Stimulated activated CD4-positive, alpha-beta T cell treated with anti-CD3 and anti-CD28 coated beads, Interleukin-1b, Interleukin-23, amount 100 ng/mL, for 24 hours (primary cell): ENCODE measurements around the gene EPN1.

Experiments used
- DNase-seq, 4 experiments: peaks; one replicate each; pipeline ENCODE4 v3.0.0-alpha.2; 2020; ENCODE audit warnings: low read depth in 4 of 4, low spot score in 1 of 4

Gene EPN1

GRCh38 chr19:55660404-55660803 is 14.6 kb upstream of the EPN1 start:
- no peak for DNase-seq

GRCh38 chr19:55660991-55661390 is 14.0 kb upstream of the EPN1 start:
- no peak for DNase-seq

GRCh38 chr19:55661826-55662225 is 13.2 kb upstream of the EPN1 start:
- DNase-seq = no peak

- no peak for DNase-seq
These were observed 11.0 kb upstream of the EPN1 start for GRCh38 chr19:55663846-55664536.

GRCh38 chr19:55666343-55667005 is 8.6 kb upstream of the EPN1 start:
- no peak for DNase-seq

- no peak for DNase-seq
These were observed 8.0 kb upstream of the EPN1 start for GRCh38 chr19:55667006-55667381.

GRCh38 chr19:55667511-55667910 is 7.5 kb upstream of the EPN1 start:
- no peak for DNase-seq

GRCh38 chr19:55667958-55668357 is 7.1 kb upstream of the EPN1 start:
- DNase-seq = no peak

- no peak for DNase-seq
These were observed 6.2 kb upstream of the EPN1 start for GRCh38 chr19:55668603-55669348.

GRCh38 chr19:55669418-55670279 is 5.4 kb upstream of the EPN1 start:
- no peak for DNase-seq

- no peak for DNase-seq
These were observed 4.6 kb upstream of the EPN1 start for GRCh38 chr19:55670280-55671053.

- no peak for DNase-seq
These were observed 4.0 kb upstream of the EPN1 start for GRCh38 chr19:55671054-55671378.

GRCh38 chr19:55672418-55672817 is 2.6 kb upstream of the EPN1 start:
- DNase-seq = no peak

- DNase-seq = no peak
These were observed 1.6 kb upstream of the EPN1 start for GRCh38 chr19:55673465-55673864.

- no peak for DNase-seq
These were observed 1.1 kb upstream of the EPN1 start for GRCh38 chr19:55673889-55674288.

- DNase-seq = no peak
These were observed 576 bp upstream of the EPN1 start for GRCh38 chr19:55674459-55674840.

- no peak for DNase-seq
These were observed 782 bp downstream of the EPN1 start for GRCh38 chr19:55675661-55676354.

- DNase-seq = no peak
These were observed 1.4 kb downstream of the EPN1 start for GRCh38 chr19:55676383-55676782.

GRCh38 chr19:55676889-55677505 is 2.0 kb downstream of the EPN1 start:
- no peak for DNase-seq

GRCh38 chr19:55677572-55678028 is 2.6 kb downstream of the EPN1 start:
- no peak for DNase-seq
